NCI-H1417 treated with DMSO at 0.1 percent for 48 hours (cell line): Measurements from ENCODE around the gene MAP3K3.

ENCODE experiments used
- DNase-seq: peaks from one replicate; lab custom pipeline; 2025; lab: John Stamatoyannopoulos, UW

The MAP3K3 gene

GRCh38 chr17:63622574-63623390 is 565 bp downstream of the MAP3K3 start:
- no peak for DNase-seq

GRCh38 chr17:63623786-63624530 is 1.7 kb downstream of the MAP3K3 start:
- DNase-seq, result no peak

GRCh38 chr17:63624531-63624880 is 2.3 kb downstream of the MAP3K3 start:
- no peak for DNase-seq

- no peak for DNase-seq
These were observed 4.4 kb downstream of the MAP3K3 start for GRCh38 chr17:63626551-63627180.

GRCh38 chr17:63629627-63630026 is 7.4 kb downstream of the MAP3K3 start:
- no peak for DNase-seq

GRCh38 chr17:63631062-63631461 is 8.8 kb downstream of the MAP3K3 start:
- no peak for DNase-seq

GRCh38 chr17:63631626-63632025 is 9.4 kb downstream of the MAP3K3 start:
- no peak for DNase-seq

GRCh38 chr17:63633742-63634141 is 11.5 kb downstream of the MAP3K3 start:
- DNase-seq, result no peak

- no peak for DNase-seq
These were observed 11.9 kb downstream of the MAP3K3 start for GRCh38 chr17:63634163-63634562.

GRCh38 chr17:63634816-63635215 is 12.6 kb downstream of the MAP3K3 start:
- no peak for DNase-seq

- no peak for DNase-seq
These were observed 13.1 kb downstream of the MAP3K3 start for GRCh38 chr17:63635290-63635689.

- DNase-seq, result no peak
These were observed 13.6 kb downstream of the MAP3K3 start for GRCh38 chr17:63635787-63636186.

GRCh38 chr17:63639125-63639524 is 16.9 kb downstream of the MAP3K3 start:
- no peak for DNase-seq

GRCh38 chr17:63640038-63640437 is 17.8 kb downstream of the MAP3K3 start:
- DNase-seq, result no peak

GRCh38 chr17:63641692-63642448 is 19.7 kb downstream of the MAP3K3 start:
- no peak for DNase-seq

- no peak for DNase-seq
These were observed 22.6 kb downstream of the MAP3K3 start for GRCh38 chr17:63644846-63645245.

GRCh38 chr17:63645775-63646487 is 23.7 kb downstream of the MAP3K3 start:
- no peak for DNase-seq

GRCh38 chr17:63646488-63646806 is 24.2 kb downstream of the MAP3K3 start:
- no peak for DNase-seq

GRCh38 chr17:63647065-63647725 is 25.0 kb downstream of the MAP3K3 start:
- no peak for DNase-seq

GRCh38 chr17:63647936-63648335 is 25.7 kb downstream of the MAP3K3 start:
- no peak for DNase-seq

GRCh38 chr17:63649813-63650212 is 27.6 kb downstream of the MAP3K3 start:
- DNase-seq, result no peak
